ENCODE measurements around the gene NLRP6.
"Not testable (repeated sequence)": the region's sequence is repeated elsewhere in the genome, so short reads cannot be mapped to it uniquely, and the experiment has no call there.

NLRP6 gene

DNA sequence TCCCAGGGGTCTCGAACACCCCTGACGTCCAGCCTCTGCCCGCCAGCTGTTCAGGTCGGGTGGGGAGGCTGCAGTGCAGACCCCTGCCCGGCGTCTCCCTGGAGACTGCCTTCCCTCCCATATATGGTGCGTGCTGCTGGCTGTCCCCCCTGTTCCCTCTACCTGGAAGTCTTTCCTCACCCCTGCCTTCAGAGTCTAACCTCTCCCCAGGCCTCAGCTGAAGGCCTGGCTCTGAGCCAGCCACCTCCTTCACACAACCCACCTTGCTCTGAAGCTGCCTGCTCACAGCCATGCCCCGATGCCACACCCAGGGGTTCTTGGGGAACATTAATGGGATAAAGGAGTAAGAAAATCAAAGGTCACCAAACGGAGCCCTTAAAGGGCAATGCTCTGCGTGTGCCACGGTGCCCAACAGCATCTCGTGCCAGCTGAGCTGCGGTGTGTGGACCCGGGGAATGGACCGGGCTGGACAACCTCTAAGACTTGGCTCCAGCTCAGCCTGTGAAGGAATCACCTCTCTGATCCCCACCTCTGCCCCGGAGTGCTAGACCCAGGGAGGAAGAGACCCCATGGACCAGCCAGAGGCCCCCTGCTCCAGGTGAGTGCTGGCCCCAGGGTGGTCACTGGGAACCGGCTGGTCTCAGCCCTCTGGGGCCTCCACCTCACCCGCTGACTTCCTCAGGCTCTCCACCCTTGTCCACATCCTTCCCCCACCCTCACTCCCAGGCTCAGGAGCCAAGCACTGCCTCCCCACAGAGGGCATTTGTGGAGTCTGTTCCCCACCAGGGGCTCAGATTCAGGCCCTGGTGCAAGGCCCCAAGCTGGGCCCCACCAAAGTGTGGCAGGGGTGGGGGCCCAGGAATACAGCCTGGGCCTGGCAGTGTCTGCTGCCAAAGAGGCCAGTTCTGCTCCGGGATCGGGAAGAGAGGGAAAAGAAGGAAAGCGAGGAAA, at the start of gene NLRP6:
NLRP6 (plus strand) TSS at position 407 of the 951 bp plus-strand sequence; CDS start at position 570, 163 bp downstream.
- DNase-seq: no peak

- no peak for DNase-seq
Observed at GRCh38 chr11:230431-230830, 47.8 kb upstream of the NLRP6 start.

- no peak for DNase-seq
Observed at GRCh38 chr11:232783-233565, 45.2 kb upstream of the NLRP6 start.

GRCh38 chr11:235180-235579, 43.0 kb upstream of the NLRP6 start:
- no peak for DNase-seq

DNA sequence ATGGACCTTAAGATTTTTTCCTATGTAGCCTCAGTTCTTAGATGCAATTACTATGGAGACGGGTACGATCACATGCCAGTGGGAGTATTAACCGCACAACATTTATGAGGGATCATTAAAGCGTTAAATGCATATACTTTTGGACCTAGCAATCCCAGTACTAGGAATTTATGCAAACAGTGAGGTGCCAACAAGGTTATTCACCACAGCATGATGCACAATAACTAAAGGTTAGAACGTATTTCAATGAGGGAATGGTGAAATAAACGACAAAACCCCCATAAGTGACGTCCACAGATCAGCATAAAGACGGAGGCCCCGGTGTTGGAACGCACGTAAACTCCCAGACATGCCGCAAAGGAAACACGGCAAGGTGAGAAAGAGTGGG, 42.6 kb upstream of the NLRP6 start:
- peak; percentile 78 for DNase-seq

DNA sequence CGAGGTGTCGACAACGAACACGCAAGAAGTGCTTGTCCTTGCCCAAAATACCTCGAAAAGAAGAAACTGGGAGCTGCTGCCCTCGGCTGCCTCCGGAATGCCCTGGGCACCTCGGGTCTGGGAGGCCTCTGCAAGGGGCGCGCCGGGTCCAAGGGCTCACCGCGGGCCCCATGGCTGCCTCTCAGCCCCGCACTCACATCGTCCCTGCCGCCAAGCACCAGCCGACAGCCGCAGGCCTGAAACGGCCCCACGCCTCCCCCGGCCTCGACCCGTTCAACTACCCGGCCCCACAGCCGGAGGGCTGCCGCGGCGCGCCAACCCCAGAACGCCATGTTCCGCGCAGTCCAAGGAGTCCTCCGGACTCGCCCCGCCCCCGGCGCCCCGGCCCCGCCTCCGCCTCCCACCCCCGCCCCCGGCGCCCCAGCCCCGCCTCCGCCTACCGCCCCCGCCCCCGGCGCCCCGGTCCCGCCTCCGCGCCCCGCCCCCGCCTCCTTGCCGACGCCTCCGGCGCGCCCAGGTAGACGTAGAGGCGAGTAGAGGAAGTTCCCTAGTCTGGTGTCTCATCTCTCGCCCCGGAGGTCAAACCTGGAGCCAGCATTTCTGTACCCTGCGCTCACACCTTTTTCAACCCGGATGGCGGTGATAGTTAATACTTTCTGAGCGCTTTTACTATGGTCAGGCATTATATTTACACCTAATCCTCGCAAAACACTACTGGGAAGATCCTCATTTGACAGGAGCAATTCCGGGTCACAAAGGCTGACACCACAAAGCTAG, 42.0 kb upstream of the NLRP6 start, which contains the start of gene SIRT3:
SIRT3 (minus strand) TSS at position 346 of the 777 bp plus-strand sequence; CDS start at position 332, 14 bp downstream.
- DNase-seq: peak; percentile 84

DNA sequence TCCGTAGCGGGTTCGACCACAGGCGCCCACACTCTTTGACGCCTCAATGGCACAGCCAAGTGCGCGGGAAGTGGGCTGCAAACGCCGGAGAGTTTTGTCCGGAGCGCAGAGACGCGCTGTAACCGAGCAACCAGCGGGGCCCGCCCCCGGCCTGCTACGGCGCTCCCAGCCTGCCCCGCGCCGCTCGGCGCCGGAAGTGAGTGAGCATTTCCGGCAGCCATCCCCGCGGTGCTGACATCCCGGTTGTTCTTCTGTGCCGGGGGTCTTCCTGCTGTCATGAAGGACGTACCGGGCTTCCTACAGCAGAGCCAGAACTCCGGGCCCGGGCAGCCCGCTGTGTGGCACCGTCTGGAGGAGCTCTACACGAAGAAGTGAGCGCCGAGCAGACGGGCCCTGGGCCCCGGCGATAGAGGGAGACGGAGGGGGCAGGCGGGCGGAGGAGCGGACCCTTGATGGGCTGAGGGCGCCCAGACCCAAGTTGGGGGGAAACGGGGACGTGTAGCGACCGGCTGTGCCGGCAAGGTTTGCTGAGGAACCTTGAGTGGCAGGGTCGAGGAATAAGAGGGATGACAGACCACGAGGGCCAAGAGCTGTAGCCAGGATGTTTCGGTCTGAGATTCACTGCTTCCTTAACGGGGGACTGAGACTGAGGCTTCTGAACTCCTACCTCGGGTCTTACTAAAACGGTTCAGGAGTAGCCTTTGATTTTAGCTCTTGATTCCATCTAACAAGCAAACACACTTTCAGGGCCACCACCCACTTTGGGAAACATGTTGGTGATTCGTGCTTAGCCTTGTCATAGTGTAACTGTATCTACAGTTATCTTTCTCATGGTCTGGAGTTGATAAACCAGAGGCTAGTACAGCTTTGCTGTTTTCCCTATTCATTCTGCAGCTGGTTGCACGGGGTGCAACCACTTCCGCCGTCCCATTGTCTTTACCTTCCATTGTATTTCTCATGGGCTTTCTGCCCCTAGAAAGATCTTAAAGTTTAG, 41.1 kb upstream of the NLRP6 start, which contains the start of gene PSMD13:
PSMD13 (plus strand) TSS at position 203 of the 994 bp plus-strand sequence; CDS start at position 277, 74 bp downstream.
- peak; percentile 90 for DNase-seq

DNA sequence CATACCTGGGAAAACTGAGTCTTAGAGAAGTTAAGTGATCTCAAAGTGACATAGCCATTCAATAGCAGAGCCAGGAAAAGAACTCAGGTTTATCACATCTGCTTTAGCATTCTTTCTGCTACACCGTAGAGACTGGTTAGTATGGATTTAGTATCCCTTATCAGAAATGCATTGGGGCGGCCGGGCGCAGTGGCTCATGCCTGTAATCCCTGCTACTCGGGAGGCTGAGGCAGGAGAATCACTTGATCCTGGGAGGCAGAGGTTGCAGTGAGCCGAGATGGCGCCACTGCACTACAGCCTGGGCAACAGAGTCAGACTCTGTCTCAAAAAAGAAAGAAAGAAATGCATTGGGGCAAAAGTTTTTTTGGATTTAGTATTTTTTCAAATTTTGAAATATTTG, 39.9 kb upstream of the NLRP6 start:
- DNase-seq: not testable (repeated sequence)

DNA sequence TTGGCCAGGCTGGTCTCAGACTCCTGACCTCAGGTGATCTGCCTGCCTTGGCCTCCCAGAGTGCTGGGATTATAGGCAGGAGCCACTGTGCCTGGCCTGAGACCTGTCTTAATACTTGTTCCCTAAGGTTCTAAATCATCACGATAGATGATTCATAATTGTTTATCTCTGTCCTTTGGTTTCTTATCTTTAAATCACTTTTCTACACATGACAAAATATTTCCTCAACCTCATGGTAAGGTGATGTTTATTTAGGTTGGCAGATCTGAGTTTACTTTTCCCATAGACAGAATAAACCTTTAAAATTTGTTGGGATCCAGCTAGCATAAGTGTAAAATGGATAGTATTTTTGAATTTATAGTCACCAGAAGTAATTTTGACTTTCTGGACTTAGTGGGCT, 37.9 kb upstream of the NLRP6 start:
- DNase-seq: no peak

DNA sequence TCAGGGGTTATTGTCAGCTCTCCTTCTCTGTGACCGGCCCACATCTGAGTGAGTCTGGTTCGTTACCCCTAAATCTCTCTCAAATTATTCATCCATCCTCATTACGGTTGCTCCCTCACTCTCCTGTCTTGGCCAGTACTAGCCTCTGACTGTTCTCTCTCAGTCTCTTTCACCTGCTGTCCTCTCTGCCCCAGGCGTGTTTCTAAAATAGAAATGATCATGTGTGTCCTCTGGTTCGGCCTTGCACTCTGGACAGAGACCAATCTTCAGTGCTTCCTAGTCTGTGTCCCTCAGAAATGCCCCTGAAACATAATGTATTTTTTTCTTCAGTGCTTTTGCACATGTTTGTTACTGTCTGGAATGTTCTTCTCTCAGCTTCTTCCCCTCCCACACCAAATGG, 36.6 kb upstream of the NLRP6 start:
- no peak for DNase-seq

DNA sequence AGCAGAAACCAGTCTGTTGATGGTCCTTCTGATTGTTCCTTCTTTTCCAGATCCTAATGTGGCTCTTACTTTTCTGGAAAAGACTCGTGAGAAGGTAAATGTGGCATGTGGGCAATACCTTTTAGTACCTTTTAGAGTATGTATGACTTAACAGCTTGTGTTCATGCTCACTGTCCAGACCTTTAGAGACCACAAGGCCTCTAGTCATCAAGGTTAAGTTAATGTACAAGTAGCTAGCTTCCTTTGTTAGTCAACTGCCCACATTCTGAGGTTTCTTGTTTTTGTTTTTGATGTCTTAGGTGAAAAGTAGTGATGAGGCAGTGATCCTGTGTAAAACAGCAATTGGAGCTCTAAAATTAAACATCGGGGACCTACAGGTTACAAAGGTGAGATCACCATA, 33.8 kb upstream of the NLRP6 start:
- DNase-seq: no peak

DNA sequence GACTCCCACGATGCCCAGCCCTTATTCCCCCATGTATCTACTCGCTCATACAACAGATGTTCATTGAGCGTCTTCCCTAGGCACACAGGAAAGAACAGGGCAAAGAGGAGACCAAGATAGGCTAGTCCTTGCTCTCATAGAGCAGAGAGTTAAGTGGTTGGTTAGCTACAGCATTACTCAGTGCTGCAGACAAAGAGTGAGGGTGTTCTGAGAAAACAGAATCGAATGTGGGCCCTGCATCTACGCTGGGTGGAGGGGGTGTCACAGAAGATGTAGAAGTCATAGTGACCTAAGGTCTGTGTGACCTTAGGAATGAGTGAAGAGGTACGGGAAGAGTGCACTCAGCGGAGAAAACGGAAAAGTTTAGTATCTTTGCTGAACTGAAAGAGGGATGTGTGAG, 29.1 kb upstream of the NLRP6 start:
- DNase-seq: peak; percentile 19

DNA sequence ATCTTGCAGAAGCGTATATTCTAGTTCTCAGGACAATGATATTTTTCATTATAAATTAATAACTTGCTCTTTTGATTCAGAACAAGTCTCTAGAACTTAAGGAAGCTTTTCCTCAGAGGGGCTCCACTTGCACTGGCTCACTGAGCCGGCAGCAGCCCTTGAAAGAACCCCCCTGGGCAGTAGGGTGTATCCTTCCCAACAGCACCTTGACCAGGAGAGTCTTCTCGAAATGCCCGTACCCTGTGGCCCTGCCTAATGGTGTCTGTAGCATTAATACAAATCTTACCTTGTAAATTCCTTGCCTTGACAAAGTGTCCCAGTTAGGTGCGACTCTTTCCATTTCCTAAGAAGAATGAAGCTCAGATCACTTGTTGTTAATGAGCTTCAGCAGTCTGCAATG, 27.9 kb upstream of the NLRP6 start:
- no peak for DNase-seq

- DNase-seq: peak; percentile 78
Observed at GRCh38 chr11:250740-251299, 27.4 kb upstream of the NLRP6 start.

DNA sequence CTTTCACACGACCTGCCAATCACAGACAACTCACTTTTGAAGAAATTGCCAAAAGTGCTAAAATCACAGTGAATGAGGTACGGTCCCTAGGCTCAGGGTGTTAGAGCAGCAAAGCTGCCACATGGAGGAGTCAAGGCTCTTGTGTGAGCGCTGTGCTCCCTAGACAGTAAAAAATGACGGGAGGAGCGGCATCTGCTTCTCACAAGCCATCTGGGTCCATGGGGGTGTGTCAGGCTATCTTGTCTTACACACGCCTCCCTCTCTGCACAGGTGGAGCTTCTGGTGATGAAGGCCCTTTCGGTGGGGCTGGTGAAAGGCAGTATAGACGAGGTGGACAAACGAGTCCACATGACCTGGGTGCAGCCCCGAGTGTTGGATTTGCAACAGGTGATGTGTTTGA, 26.7 kb upstream of the NLRP6 start:
- DNase-seq: no peak

DNA sequence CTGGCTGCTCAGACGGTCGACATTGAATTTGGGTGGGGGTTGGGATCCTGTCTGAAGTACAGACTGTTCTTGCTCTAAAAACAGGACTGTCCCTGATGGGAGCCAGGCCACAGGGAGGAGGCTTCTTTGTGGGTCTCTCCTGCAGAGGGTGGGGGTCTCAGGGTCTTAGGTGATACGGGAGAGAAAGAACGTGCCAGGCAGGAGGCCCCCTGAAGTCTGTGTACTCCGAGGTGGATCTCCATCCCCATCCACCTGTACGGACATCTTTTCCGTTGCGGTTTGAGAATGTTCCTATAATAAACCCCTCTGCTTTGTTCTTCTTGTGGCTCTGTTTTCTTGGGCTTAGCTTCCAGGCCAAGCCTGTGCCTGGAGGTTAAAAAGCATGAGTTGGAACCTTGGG, 25.5 kb upstream of the NLRP6 start:
- DNase-seq: no peak

DNA sequence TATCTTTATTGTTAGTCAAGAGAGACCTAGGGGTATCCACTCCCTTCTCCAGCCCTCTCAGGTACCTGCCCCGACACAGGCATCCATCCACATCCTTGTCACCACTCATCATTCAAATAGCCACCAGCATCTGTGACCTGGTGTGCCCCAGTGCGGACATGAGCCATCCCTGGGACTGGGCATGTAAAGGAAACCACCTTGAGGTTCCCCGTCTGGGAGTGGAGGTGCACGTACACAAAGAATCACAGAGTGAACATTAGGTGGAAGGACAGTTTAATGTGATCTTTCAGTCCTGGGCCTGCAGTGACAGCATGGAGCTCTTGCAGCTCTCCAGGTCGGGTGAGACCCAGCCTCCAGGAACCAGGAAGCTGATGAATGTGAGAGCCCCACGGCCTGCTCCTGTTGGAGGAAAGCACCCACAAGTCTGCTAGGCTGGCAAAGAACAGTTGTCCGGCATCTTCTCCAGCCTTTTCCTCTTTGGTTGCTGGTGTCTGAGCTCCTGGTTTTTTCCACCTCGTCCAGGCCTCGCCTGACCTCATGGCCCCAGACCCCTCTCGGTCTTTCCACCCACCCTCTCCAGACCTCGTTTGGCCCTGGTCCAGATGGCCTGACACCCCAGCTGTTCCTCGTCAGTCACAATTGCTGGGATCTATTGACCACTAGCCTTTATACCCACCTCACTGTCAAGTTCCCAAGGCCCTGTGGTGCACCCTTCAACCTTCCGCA, 24.9 kb upstream of the NLRP6 start:
- DNase-seq: no peak

DNA sequence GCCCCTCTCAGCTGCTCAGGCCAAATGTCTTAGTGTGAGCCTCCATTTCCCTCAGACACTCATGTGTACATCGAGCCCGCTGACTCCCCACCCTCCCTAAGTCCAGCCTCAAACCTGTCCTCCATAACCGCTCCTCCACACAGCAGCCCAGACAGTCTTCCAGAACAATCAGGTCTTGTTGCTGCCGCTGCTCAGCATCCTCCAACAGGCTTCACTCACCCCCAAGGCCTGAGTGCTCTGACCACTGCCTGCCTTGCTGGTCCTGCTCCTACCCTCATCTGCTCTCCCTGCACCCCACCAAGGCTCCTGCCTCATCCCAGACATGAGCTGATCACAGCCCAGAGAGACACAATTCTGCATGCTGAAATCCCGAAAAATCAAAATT, 24.3 kb upstream of the NLRP6 start:
- no peak for DNase-seq

DNA sequence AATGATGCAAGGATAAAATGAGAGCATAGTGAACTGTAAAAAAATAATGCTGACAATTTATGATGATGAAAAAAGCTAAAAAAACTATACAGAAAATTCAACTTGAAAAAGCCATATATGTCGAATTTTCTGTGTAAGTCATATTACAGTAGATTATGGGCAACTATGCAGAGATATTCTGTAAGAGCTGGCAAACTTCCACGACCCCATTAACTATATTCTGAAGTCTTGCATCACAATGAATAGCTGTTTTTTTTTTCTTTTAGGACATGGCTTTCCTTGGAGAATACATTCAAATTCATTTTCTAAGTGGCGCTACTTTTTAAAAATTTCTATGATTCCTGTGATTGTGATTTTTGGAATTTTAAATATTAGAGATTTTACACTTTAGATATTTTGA, 23.0 kb upstream of the NLRP6 start:
- no peak for DNase-seq

- no peak for DNase-seq
Observed at GRCh38 chr11:255816-256215, 22.4 kb upstream of the NLRP6 start.

Data from stimulated activated CD4-positive, alpha-beta T cell treated with anti-CD3 and anti-CD28 coated beads, Interleukin-1b, Interleukin-23, amount 100 ng/mL, for 48 hours (primary cell).